Measurements from ENCODE around the gene MGLL.

Gene MGLL

GRCh38 chr3:127816783-127817405, 5.4 kb downstream of the MGLL start:
- no peak for TF ChIP-seq CTCF (IDR thresholded peaks at IDR 0.05)
- Histone ChIP-seq H3K4me3 (ENCODE audit: low read depth, low read length) (no peak overlapping the region), H3K9me3 (ENCODE audit: control insufficient read depth, low read length) (no peaks in the 10 kb centered on the region), H3K9ac (no peak overlapping the region), H2AFZ (no peak overlapping the region), H3K4me2 (ENCODE audit: low read length) (no peak overlapping the region), H3K27ac (no peak overlapping the region), H3K4me1 (no peaks in the 10 kb centered on the region), H3K36me3 (ENCODE audit: control insufficient read depth, insufficient read depth, low read length) (no peaks in the 10 kb centered on the region), H3K79me2 (no peaks in the 10 kb centered on the region), H3K27me3 (ENCODE audit: control insufficient read depth, insufficient read depth, low read length) (no peaks in the 10 kb centered on the region)

- no peaks in the 10 kb centered on the region for H3K36me3 ChIP-seq (ENCODE audit: control insufficient read depth, insufficient read depth, low read length)
- H3K27ac ChIP-seq: no peak overlapping the region
- no peak overlapping the region for H3K9ac ChIP-seq
These were observed 6.4 kb downstream of the MGLL start for GRCh38 chr3:127815641-127816605.

GRCh38 chr3:127815001-127815400, 7.3 kb downstream of the MGLL start:
- Histone ChIP-seq H3K9me3 (ENCODE audit: control insufficient read depth, low read length) (no peaks in the 10 kb centered on the region), H3K9ac (no peak overlapping the region), H3K79me2 (no peaks in the 10 kb centered on the region), H3K27me3 (ENCODE audit: control insufficient read depth, insufficient read depth, low read length) (no peaks in the 10 kb centered on the region), H3K4me2 (ENCODE audit: low read length) (no peak overlapping the region), H2AFZ (no peak overlapping the region), H3K4me1 (no peaks in the 10 kb centered on the region), H3K27ac (no peak overlapping the region), H3K4me3 (ENCODE audit: low read depth, low read length) (no peak overlapping the region), H3K36me3 (ENCODE audit: control insufficient read depth, insufficient read depth, low read length) (no peaks in the 10 kb centered on the region)
- TF ChIP-seq CTCF (IDR thresholded peaks at IDR 0.05): no peak

More at GRCh38 chr3:127815641-127816605, 6.4 kb downstream of the MGLL start:
- Histone ChIP-seq H3K4me1 (no peaks in the 10 kb centered on the region), H2AFZ (no peak overlapping the region), H3K79me2 (no peaks in the 10 kb centered on the region), H3K27me3 (ENCODE audit: control insufficient read depth, insufficient read depth, low read length) (no peaks in the 10 kb centered on the region), H3K4me2 (ENCODE audit: low read length) (no peak overlapping the region), H3K9me3 (ENCODE audit: control insufficient read depth, low read length) (no peaks in the 10 kb centered on the region), H3K4me3 (ENCODE audit: low read depth, low read length) (no peak overlapping the region)
- no peak for TF ChIP-seq CTCF (IDR thresholded peaks at IDR 0.05)

GRCh38 chr3:127814325-127814781, 8.0 kb downstream of the MGLL start:
- H3K79me2 ChIP-seq: no peaks in the 10 kb centered on the region
- H3K4me1 ChIP-seq: no peaks in the 10 kb centered on the region
- H3K9me3 ChIP-seq (ENCODE audit: control insufficient read depth, low read length): no peaks in the 10 kb centered on the region
- H3K27me3 ChIP-seq (ENCODE audit: control insufficient read depth, insufficient read depth, low read length): no peaks in the 10 kb centered on the region
- H3K27ac ChIP-seq: no peak overlapping the region
- TF ChIP-seq CTCF (IDR thresholded peaks at IDR 0.05): no peak
- no peak overlapping the region for H2AFZ ChIP-seq
- H3K36me3 ChIP-seq (ENCODE audit: control insufficient read depth, insufficient read depth, low read length): no peaks in the 10 kb centered on the region
- no peak overlapping the region for H3K4me2 ChIP-seq (ENCODE audit: low read length)
- H3K4me3 ChIP-seq (ENCODE audit: low read depth, low read length): no peak overlapping the region
- no peak overlapping the region for H3K9ac ChIP-seq
